Stomach (tissue), 4 donors: ENCODE measurements around the gene FGF18.

Source experiments
- CTCF ChIP-seq, 7 experiments: fragments of 450-650 bp in 4 of 7; fragments of 200-600 bp in 3 of 7; sonication (generic) in 3 of 7; IDR thresholded peaks; one replicate each; pipeline ENCODE4 v1.5.1; 2016 to 2019; ENCODE audit warnings: antibody characterized with exemption in 7 of 7, control low read depth in 2 of 7, mild to moderate bottlenecking in 1 of 7
- POLR2A ChIP-seq, 4 donors: fragments of 450-650 bp; IDR thresholded peaks; one replicate each; pipeline ENCODE4 v1.6.1; 2016; ENCODE audit warnings: antibody characterized with exemption in 4 of 4, control low read depth in 2 of 4, mild to moderate bottlenecking in 1 of 4, moderate library complexity in 1 of 4

- TF ChIP-seq CTCF (IDR thresholded peaks at IDR 0.05) (no peak), POLR2A (IDR thresholded peaks at IDR 0.05) (no peak)
These were observed 27.4 kb upstream of the FGF18 start for GRCh38 chr5:171391996-171392577.
